ENCODE data around the gene SLAMF1.
"Not testable (repeated sequence)": the region's sequence is repeated elsewhere in the genome, so short reads cannot be mapped to it uniquely, and the experiment has no call there.

The SLAMF1 gene

DNA sequence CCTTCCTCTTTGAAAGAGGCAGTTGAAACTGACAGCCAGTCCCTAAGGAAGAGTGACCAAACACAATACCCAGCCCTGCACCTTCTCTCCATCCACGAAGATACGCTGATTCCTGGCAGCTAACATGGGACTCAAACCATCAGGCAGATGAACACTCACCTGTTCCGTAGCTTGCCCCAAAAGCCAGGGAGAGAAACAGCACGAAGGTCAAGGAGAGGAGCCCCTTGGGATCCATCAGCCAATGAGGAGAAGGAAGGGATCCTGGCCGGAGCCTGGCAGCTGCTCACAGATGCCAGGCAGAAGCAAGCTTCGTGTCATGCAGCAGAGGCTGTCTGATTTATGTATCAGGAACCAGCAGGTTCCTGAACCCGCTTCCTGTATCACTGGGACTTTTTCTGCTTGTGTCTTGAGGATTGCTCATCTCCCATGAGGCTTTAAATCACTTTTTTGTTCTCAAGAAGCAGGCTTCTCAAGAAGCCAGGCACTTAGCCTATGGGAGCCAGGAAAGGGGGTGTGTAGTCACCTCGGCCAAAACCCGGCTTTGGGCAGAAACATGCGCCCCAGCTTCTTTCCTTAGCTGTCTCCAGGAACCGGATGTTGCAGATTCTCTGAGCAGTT, at the start of gene SLAMF1:
Gene SLAMF1, minus strand, starts transcription at position 334 of the 618 bp plus-strand sequence. Its CDS starts 99 bp downstream, at position 235.
- DNase-seq, result peak; percentile 17

- not testable (repeated sequence) for DNase-seq
These were observed 45.5 kb upstream of the SLAMF1 start for GRCh38 chr1:160692390-160692789.

DNA sequence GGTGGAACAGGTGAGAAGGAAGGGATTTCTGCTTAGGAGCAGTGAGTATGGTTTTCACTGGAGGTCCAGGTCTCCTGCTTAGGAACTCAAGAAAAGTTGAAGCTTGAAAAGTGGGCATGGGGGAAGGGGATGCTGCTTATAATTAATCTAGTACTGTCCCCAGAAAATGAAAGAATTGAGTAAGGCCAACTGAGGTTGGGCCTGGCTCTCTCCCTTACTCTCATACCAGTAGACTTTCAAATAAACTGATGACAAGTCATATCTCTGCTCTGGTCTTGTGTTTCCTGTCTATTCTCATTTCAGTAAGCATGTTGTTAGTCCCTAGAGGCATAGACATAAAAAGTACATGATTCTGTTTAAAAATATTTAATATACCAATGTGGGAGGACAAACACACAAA, 38.4 kb upstream of the SLAMF1 start:
- no peak for DNase-seq

- DNase-seq, result peak; percentile 74
These were observed 36.4 kb upstream of the SLAMF1 start for GRCh38 chr1:160682983-160683865.

DNA sequence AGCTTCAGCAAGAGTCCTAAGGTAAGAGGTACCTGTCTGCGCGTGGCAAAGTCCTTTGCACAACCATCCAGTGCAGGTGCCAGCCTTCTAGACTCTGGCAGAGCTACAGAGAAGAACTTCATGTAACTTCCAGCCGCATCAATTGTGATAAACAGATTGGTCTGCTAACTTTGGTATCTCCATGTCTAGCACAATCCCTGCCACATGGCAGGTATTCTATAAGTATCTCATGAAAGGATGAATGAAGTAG, 35.0 kb upstream of the SLAMF1 start:
- DNase-seq, result no peak

- DNase-seq, result peak; percentile 62
These were observed 34.4 kb upstream of the SLAMF1 start for GRCh38 chr1:160681066-160681890.

- no peak for DNase-seq
These were observed 33.6 kb upstream of the SLAMF1 start for GRCh38 chr1:160680399-160680798.

DNA sequence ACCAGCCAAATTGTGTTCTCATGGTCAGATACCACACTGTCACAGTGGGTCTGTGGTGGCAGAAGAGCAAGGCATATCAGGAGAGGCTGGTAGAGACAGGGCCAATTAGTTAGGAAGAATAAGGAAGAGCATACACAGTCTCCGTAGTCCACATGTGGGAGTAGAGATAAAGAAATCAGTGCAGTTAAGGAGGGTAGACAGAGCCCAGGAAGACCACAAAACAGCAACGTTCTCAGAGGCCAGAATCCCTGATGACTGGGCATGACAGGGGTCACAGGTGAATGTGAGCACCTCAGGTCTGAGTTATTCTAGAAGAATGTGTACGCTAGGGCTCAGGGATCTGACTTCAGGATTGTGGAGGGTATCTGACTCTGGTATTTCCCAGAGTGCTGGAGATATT, 33.0 kb upstream of the SLAMF1 start:
- no peak for DNase-seq

DNA sequence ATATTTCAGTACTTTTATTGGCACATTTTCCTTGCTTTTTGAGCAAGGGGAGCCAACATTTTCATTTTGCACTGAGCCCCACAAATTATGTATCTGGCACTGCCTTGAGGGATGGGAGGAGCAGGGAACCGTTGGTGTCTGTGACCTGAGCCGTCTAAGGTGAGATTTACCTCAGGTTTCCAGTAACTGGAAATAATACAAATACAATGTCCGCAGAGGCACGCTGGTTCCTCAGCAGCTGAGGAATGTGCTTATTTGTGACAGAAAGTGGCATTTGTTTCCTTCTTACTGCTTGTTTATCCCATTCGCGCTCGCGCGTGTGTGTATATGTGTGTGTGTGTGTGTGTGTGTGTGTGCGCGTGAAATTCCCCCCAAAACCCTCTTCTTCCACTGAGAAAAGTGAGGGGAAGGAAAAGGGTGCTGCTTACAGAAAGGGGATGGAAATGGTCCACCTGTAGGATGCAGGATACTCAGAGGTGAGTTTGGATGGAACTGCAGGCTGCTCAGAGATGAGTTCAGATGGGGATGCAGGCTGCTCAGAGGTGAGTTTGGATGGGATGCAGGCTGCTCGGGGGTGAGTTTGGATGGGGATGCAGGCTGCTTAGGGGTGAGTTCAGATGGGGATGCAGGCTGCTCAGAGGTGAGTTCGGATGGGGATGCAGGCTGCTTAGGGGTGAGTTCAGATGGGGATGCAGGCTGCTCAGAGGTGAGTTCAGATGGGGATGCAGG, 30.2 kb upstream of the SLAMF1 start:
- no peak for DNase-seq

- peak; percentile 20 for DNase-seq
These were observed 29.0 kb upstream of the SLAMF1 start for GRCh38 chr1:160675641-160676410.

GRCh38 chr1:160674415-160674814, 27.6 kb upstream of the SLAMF1 start:
- DNase-seq, result no peak

GRCh38 chr1:160672789-160673695, 26.2 kb upstream of the SLAMF1 start:
- no peak for DNase-seq

- DNase-seq, result no peak
These were observed 25.0 kb upstream of the SLAMF1 start for GRCh38 chr1:160671603-160672517.

DNA sequence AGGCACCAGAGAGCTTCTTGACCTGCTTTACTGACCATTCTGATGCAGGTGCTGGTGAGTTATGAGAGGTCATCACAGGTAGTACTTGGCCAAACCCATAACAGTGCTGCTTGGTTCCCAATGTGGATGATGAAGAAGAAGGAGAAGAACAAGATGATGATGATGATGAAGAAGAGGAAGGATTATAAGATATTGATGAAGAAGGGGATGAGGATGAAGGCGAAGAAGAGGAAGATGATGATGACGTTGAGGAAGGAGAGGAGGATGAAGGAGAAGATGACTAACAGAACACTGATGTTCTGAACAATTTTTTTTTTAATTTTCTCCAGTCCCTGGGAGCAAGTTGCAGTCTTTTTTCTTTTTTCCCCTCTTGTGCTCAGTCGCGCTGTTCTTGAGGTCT, 23.9 kb upstream of the SLAMF1 start:
- DNase-seq, result no peak

GRCh38 chr1:160669802-160670201, 23.0 kb upstream of the SLAMF1 start:
- DNase-seq, result no peak

- DNase-seq, result no peak
These were observed 22.4 kb upstream of the SLAMF1 start for GRCh38 chr1:160669276-160669675.

DNA sequence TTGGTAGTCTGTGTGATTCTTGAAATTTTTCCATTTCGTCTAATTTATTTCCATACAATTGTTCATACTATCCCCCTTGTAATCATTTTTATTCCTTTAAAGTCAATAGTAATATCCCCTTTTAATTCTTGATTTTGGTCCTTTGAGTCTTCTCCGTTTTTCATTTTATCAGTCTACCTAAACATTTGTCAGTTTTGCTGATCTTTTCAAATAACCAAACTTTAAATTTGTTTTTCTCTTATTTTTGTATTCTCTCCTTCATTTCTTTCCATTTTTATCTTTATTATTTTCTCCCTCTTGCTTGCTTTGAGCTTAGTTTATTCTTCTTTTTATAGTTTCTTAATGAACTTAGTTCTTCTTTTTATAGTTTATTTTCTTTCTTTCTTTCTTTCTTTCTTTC, 21.1 kb upstream of the SLAMF1 start:
- DNase-seq, result no peak

GRCh38 chr1:160666079-160666442, 19.2 kb upstream of the SLAMF1 start:
- no peak for DNase-seq

GRCh38 chr1:160665330-160666078, 18.7 kb upstream of the SLAMF1 start:
- peak; percentile 96 for DNase-seq

All from GF-D8 (cell line).